Suprapubic skin (tissue), 4 donors: ENCODE data around the gene ERBB4.

Experiments
- CTCF ChIP-seq, 2 donors: fragments of 200-600 bp in 1 of 2; fragments of 450-650 bp in 1 of 2; sonication (generic) in 1 of 2; IDR thresholded peaks; one replicate each; pipeline ENCODE4 v1.5.1; 2016 to 2019; ENCODE audit warnings: antibody characterized with exemption in 2 of 2, mild to moderate bottlenecking in 1 of 2, moderate library complexity in 1 of 2
- EP300 ChIP-seq: sonication (generic); formaldehyde crosslinking; IDR thresholded peaks from one replicate; pipeline ENCODE4 v1.6.1; 2017; ENCODE audit warnings: antibody characterized with exemption
- POLR2A ChIP-seq, 2 donors: fragments of 450-650 bp; IDR thresholded peaks; one replicate each; pipeline ENCODE4 v1.6.1; 2017; ENCODE audit warnings: antibody characterized with exemption in 2 of 2, mild to moderate bottlenecking in 2 of 2, moderate library complexity in 2 of 2
- POLR2AphosphoS5 ChIP-seq, 3 donors: sonication (generic); formaldehyde crosslinking; IDR thresholded peaks; one replicate each; pipeline ENCODE4 v1.6.1; 2017; ENCODE audit warnings: antibody characterized with exemption in 3 of 3

GRCh38 chr2:212343167-212343566 lies 195.4 kb downstream of the ERBB4 start:
- TF ChIP-seq CTCF (IDR thresholded peaks at IDR 0.05) (no peak), POLR2A (IDR thresholded peaks at IDR 0.05) (no peak), POLR2AphosphoS5 (IDR thresholded peaks at IDR 0.05) (no peak), EP300 (no peak)
